ENCODE results near the gene IFRD1. TPM values are rescaled to one million over a fixed set of nuclear protein-coding genes. Genes with fewer than 3 reads are reported as not detected.

Gene IFRD1
- total and polyA plus RNA-seq, 2 donors (not counting 3 experiments of a cell fraction or from before 2014, with no cell fraction given): 16.8 to 43.3 TPM

DNA sequence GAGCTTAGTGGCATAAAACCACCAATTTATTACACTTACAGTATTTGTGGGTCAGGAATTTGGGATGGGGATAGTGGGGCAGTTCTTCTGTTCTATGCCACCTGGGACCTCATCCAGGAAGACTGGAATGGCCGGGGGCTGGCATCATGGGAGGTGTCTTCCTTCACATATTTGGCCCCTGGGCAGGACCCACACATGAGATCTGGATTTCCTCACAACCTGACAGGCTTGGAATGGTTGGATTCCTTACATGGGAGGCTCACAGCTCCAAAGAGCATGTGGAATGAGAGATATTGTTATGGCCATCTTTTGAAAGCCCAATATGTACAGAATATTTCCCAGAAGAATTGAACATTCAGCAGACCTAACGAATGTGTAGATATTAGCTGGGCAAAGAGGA lies 52.4 kb downstream of the IFRD1 start:
- dilution Hi-C loops (cut with MboI; ENCODE audit: extremely low pct_ligation_motif_present, low sequenced_read_pairs): no loop called here
- ChIA-PET POLR2A (no interaction called here), CTCF (no interaction called here)

DNA sequence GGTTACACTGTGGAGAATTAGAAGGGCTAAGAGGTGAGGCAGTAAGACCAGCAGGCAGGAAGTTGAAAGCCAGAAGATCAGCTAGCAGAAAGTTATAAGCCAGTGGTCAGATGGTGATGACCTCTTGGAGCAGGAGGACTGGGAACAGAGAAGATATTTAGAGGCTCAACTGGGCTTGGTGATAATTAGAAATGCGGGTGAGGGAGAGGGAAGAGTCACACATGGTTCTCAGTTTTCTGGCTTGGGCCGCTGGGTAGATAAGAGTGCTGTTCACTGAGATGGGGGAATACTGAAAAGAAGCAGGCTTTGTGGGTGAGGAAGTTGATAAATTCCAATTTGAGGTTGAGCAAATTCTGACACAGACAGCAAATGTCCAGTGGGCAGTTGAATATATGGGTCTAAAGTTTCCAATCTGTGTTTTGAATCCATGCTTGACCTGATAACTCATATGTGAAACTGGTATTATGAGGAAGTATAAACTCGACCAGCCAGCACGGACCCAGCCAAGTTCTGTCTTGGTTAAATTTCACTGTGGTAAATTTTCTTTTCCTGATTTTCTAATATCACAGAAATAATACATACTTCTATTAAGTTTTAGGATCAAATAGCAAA lies 53.2 kb downstream of the IFRD1 start:
- no peak overlapping the region for H3K27ac ChIP-seq (ENCODE audit: insufficient read depth, low read depth, low read length)
- intact Hi-C loops (cut with micrococcal nuclease): no loop called here
- no peaks in the 10 kb centered on the region for H3K9me3 ChIP-seq (replicated peaks; ENCODE audit: control insufficient read depth, insufficient read depth, low read length)
- no peak overlapping the region for H3K4me2 ChIP-seq (ENCODE audit: insufficient read depth, low read length)
- CTCF ChIA-PET: no interaction called here
- no peak overlapping the region for H2AFZ ChIP-seq (ENCODE audit: low read depth, low read length)
- TF ChIP-seq, protein P1, sequence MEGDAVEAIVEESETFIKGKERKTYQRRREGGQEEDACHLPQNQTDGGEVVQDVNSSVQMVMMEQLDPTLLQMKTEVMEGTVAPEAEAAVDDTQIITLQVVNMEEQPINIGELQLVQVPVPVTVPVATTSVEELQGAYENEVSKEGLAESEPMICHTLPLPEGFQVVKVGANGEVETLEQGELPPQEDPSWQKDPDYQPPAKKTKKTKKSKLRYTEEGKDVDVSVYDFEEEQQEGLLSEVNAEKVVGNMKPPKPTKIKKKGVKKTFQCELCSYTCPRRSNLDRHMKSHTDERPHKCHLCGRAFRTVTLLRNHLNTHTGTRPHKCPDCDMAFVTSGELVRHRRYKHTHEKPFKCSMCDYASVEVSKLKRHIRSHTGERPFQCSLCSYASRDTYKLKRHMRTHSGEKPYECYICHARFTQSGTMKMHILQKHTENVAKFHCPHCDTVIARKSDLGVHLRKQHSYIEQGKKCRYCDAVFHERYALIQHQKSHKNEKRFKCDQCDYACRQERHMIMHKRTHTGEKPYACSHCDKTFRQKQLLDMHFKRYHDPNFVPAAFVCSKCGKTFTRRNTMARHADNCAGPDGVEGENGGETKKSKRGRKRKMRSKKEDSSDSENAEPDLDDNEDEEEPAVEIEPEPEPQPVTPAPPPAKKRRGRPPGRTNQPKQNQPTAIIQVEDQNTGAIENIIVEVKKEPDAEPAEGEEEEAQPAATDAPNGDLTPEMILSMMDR (IDR thresholded peaks at IDR 0.05; ENCODE audit: extremely low read depth in 1 of 2, insufficient read depth in 1 of 2, low read depth in 1 of 2, low read length in 2 of 2): no peak
- TF ChIP-seq POLR2AphosphoS5 (IDR thresholded peaks at IDR 0.05; ENCODE audit: insufficient read depth, low read depth, low read length) (no peak), JUN (IDR thresholded peaks at IDR 0.05; ENCODE audit: borderline replicate concordance, insufficient read depth, insufficient read length, low read depth) (no peak), GATA2 (IDR thresholded peaks at IDR 0.05; ENCODE audit: insufficient read depth, insufficient read length, low read depth, low read length) (no peak), FOS (IDR thresholded peaks at IDR 0.05; ENCODE audit: borderline replicate concordance, insufficient read depth, low read length) (no peak), EZH2 (IDR thresholded peaks at IDR 0.05; ENCODE audit: borderline replicate concordance, low read depth, low read length, severe bottlenecking) (no peak), POLR2A (IDR thresholded peaks at IDR 0.05; ENCODE audit: low read depth, low read length) (no peak), MYC (IDR thresholded peaks at IDR 0.05; ENCODE audit: low read depth, low read length) (no peak)
- TF ChIP-seq, protein P2, sequence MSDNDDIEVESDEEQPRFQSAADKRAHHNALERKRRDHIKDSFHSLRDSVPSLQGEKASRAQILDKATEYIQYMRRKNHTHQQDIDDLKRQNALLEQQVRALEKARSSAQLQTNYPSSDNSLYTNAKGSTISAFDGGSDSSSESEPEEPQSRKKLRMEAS (IDR thresholded peaks at IDR 0.05; ENCODE audit: insufficient read depth, insufficient read length): no peak
- no peaks in the 10 kb centered on the region for H4K20me1 ChIP-seq (replicated peaks; ENCODE audit: control insufficient read depth, extremely low read depth, insufficient read depth, low read length)
- H3K9me1 ChIP-seq (replicated peaks; ENCODE audit: control insufficient read depth, extremely low read depth, insufficient read depth, low read length): no peaks in the 10 kb centered on the region
- DNase-seq (ENCODE audit: low read depth, low spot score): no peak
- H3K4me3 ChIP-seq (replicated peaks in 1 of 3; ENCODE audit: insufficient read depth in 1 of 3, low read depth in 1 of 3, low read length in 3 of 3): no peak overlapping the region
- no peaks in the 10 kb centered on the region for H3K36me3 ChIP-seq (ENCODE audit: control insufficient read depth in 2 of 2, extremely low read depth in 1 of 2, insufficient read depth in 2 of 2, low read length in 2 of 2)
- no TSS peak for BruUV-seq (replicated peaks)
- no peak for FAIRE-seq
- no peak overlapping the region for H3K9ac ChIP-seq (replicated peaks; ENCODE audit: extremely low read depth, insufficient read depth, low read length)
- H3K79me2 ChIP-seq (ENCODE audit: control insufficient read depth, insufficient read depth, low read length): no peaks in the 10 kb centered on the region
- POLR2A ChIA-PET: no interaction called here
- peaks cover 5 to 8% of the 10 kb centered on the region in 2 experiments for H3K27me3 ChIP-seq (ENCODE audit: control insufficient read depth in 2 of 2, insufficient read depth in 2 of 2, low read length in 2 of 2)
- dilution Hi-C loops (cut with MboI; ENCODE audit: extremely low pct_ligation_motif_present, low sequenced_read_pairs): no loop called here
- H3K4me1 ChIP-seq (ENCODE audit: control insufficient read depth, extremely low read depth, insufficient read depth, low read length): no peaks in the 10 kb centered on the region

More for the DNA sequence above, 52.4 kb downstream of the IFRD1 start:
- no peaks in the 10 kb centered on the region for H3K36me3 ChIP-seq (ENCODE audit: control insufficient read depth in 2 of 2, extremely low read depth in 1 of 2, insufficient read depth in 2 of 2, low read length in 2 of 2)
- no peaks in the 10 kb centered on the region for H3K9me1 ChIP-seq (replicated peaks; ENCODE audit: control insufficient read depth, extremely low read depth, insufficient read depth, low read length)
- H3K27ac ChIP-seq (ENCODE audit: insufficient read depth, low read depth, low read length): no peak overlapping the region
- FAIRE-seq (no peak), DNase-seq (ENCODE audit: low read depth, low spot score) (no peak)
- H3K79me2 ChIP-seq (ENCODE audit: control insufficient read depth, insufficient read depth, low read length): no peaks in the 10 kb centered on the region
- H4K20me1 ChIP-seq (replicated peaks; ENCODE audit: control insufficient read depth, extremely low read depth, insufficient read depth, low read length): no peaks in the 10 kb centered on the region
- H3K4me3 ChIP-seq (replicated peaks in 1 of 3; ENCODE audit: insufficient read depth in 1 of 3, low read depth in 1 of 3, low read length in 3 of 3): no peak overlapping the region
- no peaks in the 10 kb centered on the region for H3K4me1 ChIP-seq (ENCODE audit: control insufficient read depth, extremely low read depth, insufficient read depth, low read length)
- intact Hi-C loops (cut with micrococcal nuclease): no loop called here
- no peak overlapping the region for H3K4me2 ChIP-seq (ENCODE audit: insufficient read depth, low read length)
- H2AFZ ChIP-seq (ENCODE audit: low read depth, low read length): no peak overlapping the region
- no peak overlapping the region for H3K9ac ChIP-seq (replicated peaks; ENCODE audit: extremely low read depth, insufficient read depth, low read length)
- no peaks in the 10 kb centered on the region for H3K9me3 ChIP-seq (replicated peaks; ENCODE audit: control insufficient read depth, insufficient read depth, low read length)
- no TSS peak for BruUV-seq (replicated peaks)
- H3K27me3 ChIP-seq (ENCODE audit: control insufficient read depth in 2 of 2, insufficient read depth in 2 of 2, low read length in 2 of 2): peaks cover 5 to 8% of the 10 kb centered on the region in 2 experiments
- TF ChIP-seq GATA2 (IDR thresholded peaks at IDR 0.05; ENCODE audit: insufficient read depth, insufficient read length, low read depth, low read length) (no peak), EZH2 (IDR thresholded peaks at IDR 0.05; ENCODE audit: borderline replicate concordance, low read depth, low read length, severe bottlenecking) (no peak), MYC (IDR thresholded peaks at IDR 0.05; ENCODE audit: low read depth, low read length) (no peak)
- TF ChIP-seq, protein P2 (IDR thresholded peaks at IDR 0.05; ENCODE audit: insufficient read depth, insufficient read length): no peak
